Muscle of leg (tissue), 11 donors: Measurements from ENCODE around the gene IQCK. TPM values are rescaled to one million over a fixed set of nuclear protein-coding genes. Genes with fewer than 3 reads are reported as not detected.

ENCODE experiments used
- DNase-seq: peaks from one replicate; pipeline ENCODE4 v3.0.0; 2013
- H3K27ac ChIP-seq: one replicate; pipeline ENCODE4 v1.5.1; 2013; ENCODE audit warnings: mild to moderate bottlenecking, low read length, control low read depth
- H3K27me3 ChIP-seq: one replicate; pipeline ENCODE4 v1.6.1; 2013; ENCODE audit warnings: low read length; ENCODE audit not compliant: control insufficient read depth, insufficient read depth
- H3K36me3 ChIP-seq: one replicate; pipeline ENCODE4 v1.6.1; 2013; ENCODE audit warnings: low read length; ENCODE audit not compliant: control insufficient read depth, insufficient read depth
- H3K4me1 ChIP-seq: one replicate; pipeline ENCODE4 v1.6.1; 2013; ENCODE audit warnings: low read length; ENCODE audit not compliant: control insufficient read depth, insufficient read depth
- H3K4me3 ChIP-seq: one replicate; pipeline ENCODE4 v1.5.1; 2013; ENCODE audit warnings: low read length, control low read depth
- H3K9me3 ChIP-seq: replicated peaks from 2 replicates; pipeline ENCODE4 v1.6.1; 2013; ENCODE audit warnings: low read depth, low read length; ENCODE audit not compliant: control insufficient read depth
- WGBS: methylation state at CpG from one replicate; pipeline ENCODE4 v1.1.5; 2013; ENCODE audit warnings: missing lambda C conversion rate; ENCODE audit not compliant: insufficient coverage; 5-methylcytosine and 5-hydroxymethylcytosine counted together
- polyA plus RNA-seq, 8 donors: library from polyadenylated mRNA; unstranded; fragments of 120-200 nt; gene quantifications; one replicate each; pipeline versions ENCODE4 v1.2.1 to v1.2.3, GENCODE V29; 2013; ENCODE audit warnings: inconsistent platforms in 1 of 8, low replicate concordance in 1 of 8; ENCODE audit not compliant: insufficient read length in 8 of 8, insufficient read depth in 1 of 8
- total RNA-seq: library from RNA; stranded (reverse); fragments of 120-200 nt; gene quantifications from one replicate; pipeline ENCODE4 v1.2.4, GENCODE V29; 2013

IQCK gene
- total and polyA plus RNA-seq, 9 donors: 10.2 to 15.2 (median 14.7) TPM

GRCh38 chr16:19884611-19885450 is 166.8 kb downstream of the IQCK start, which contains the start of gene GPRC5B:
Gene GPRC5B (minus strand): TSS chr16:19884848. CDS start chr16:19872845, 12,003 bp downstream.
- no peaks in the 10 kb centered on the region for H3K9me3 ChIP-seq
- DNase-seq: peak; percentile 81
- WGBS: 3% methylated on average over 66 of the region's 85 CpGs
- peaks cover 15% of the 10 kb centered on the region for H3K27me3 ChIP-seq
- peaks cover 37% of the 10 kb centered on the region for H3K4me1 ChIP-seq
- peak within 1 kb of the TSS; percentile 88 for H3K27ac ChIP-seq
- peaks cover 13% of the 10 kb centered on the region for H3K36me3 ChIP-seq
- H3K4me3 ChIP-seq: peak within 1 kb of the TSS; percentile 84

GRCh38 chr16:19885451-19886072 is 167.5 kb downstream of the IQCK start:
- peak; percentile 50 for DNase-seq
- H3K9me3 ChIP-seq: no peaks in the 10 kb centered on the region
- peak overlapping the region; percentile 51 for H3K4me3 ChIP-seq
- H3K27ac ChIP-seq: peak overlapping the region; percentile 20
- WGBS: 14% methylated on average over 41 of the region's 41 CpGs
- H3K4me1 ChIP-seq: peaks cover 37% of the 10 kb centered on the region
- peaks cover 11% of the 10 kb centered on the region for H3K36me3 ChIP-seq
- H3K27me3 ChIP-seq: peaks cover 15% of the 10 kb centered on the region

- peak overlapping the region; percentile 20 for H3K27ac ChIP-seq
- 3% methylated on average over 13 of the region's 20 CpGs for WGBS
- DNase-seq: peak; percentile 88
- peaks cover 5% of the 10 kb centered on the region for H3K36me3 ChIP-seq
- H3K9me3 ChIP-seq: peaks cover 3% of the 10 kb centered on the region
- H3K4me3 ChIP-seq: no peak overlapping the region
- peaks cover 15% of the 10 kb centered on the region for H3K27me3 ChIP-seq
- H3K4me1 ChIP-seq: peaks cover 33% of the 10 kb centered on the region
Observed at GRCh38 chr16:19886073-19886941, 168.2 kb downstream of the IQCK start.

- Histone ChIP-seq H3K36me3 (no peaks in the 10 kb centered on the region), H3K4me1 (peaks cover 18% of the 10 kb centered on the region), H3K9me3 (peaks cover 3% of the 10 kb centered on the region), H3K4me3 (no peak overlapping the region), H3K27me3 (peaks cover 12% of the 10 kb centered on the region), H3K27ac (no peak overlapping the region)
- WGBS: no CpG with 5 or more reads among the region's 3 CpGs
- DNase-seq: no peak
Observed at GRCh38 chr16:19888834-19889233, 170.8 kb downstream of the IQCK start.

DNA sequence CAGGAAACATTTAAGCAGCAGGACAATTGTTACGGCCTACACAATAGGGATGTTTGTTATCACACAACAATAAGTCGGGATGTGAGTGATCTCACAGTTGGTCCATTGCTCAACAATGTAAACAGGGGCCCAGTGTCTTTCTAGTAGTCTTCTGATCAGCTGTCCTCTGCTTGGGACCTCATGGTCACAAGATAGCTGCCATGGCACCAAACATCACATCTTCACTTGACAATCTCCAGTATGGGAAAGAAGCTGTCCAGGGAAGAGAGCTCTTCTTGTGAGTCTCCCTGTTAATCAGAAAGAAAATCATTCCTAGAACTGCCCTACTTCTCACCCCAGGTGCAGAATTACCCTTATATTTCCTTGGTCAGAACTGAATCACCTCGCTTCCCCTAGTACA is 172.8 kb downstream of the IQCK start:
- H3K9me3 ChIP-seq: peaks cover 3% of the 10 kb centered on the region
- H3K4me3 ChIP-seq: no peak overlapping the region
- no peak overlapping the region for H3K27ac ChIP-seq
- DNase-seq: no peak
- H3K4me1 ChIP-seq: peaks cover 7% of the 10 kb centered on the region
- no peaks in the 10 kb centered on the region for H3K36me3 ChIP-seq
- no CpG with 5 or more reads among the region's 3 CpGs for WGBS
- H3K27me3 ChIP-seq: peaks cover 3% of the 10 kb centered on the region

DNA sequence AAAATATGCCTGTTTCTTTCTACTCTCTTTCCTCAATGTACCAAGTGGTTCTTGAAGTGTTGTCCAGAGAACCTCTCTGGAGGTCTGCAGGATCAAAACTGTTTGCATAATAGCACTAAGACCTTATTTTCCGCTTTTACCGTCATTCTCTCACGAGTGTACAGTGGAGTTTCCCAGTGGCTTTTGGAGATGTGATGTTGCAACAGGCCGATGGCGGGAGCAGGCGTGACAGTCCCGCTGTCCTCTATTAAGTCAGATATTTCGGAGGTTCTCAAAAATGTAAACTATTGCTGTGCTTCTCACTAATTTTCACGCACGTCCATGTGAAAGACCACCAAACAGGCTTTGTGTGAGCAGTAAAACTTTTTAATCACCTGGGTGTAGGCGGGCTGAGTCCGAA is 174.8 kb downstream of the IQCK start:
- no peak for DNase-seq
- H3K27me3 ChIP-seq: no peaks in the 10 kb centered on the region
- H3K9me3 ChIP-seq: peaks cover 3% of the 10 kb centered on the region
- H3K27ac ChIP-seq: no peak overlapping the region
- H3K4me3 ChIP-seq: no peak overlapping the region
- no peaks in the 10 kb centered on the region for H3K4me1 ChIP-seq
- no peaks in the 10 kb centered on the region for H3K36me3 ChIP-seq
- 76% methylated on average over 11 of the region's 12 CpGs for WGBS

- peaks cover 3% of the 10 kb centered on the region for H3K9me3 ChIP-seq
- no peaks in the 10 kb centered on the region for H3K4me1 ChIP-seq
- no peak overlapping the region for H3K27ac ChIP-seq
- no peaks in the 10 kb centered on the region for H3K36me3 ChIP-seq
- DNase-seq: no peak
- 97% methylated on average over 5 of the region's 7 CpGs for WGBS
- no peaks in the 10 kb centered on the region for H3K27me3 ChIP-seq
- H3K4me3 ChIP-seq: no peak overlapping the region
Observed at GRCh38 chr16:19894586-19894985, 176.5 kb downstream of the IQCK start.

- 100% methylated on average over 3 of the region's 5 CpGs for WGBS
- no peaks in the 10 kb centered on the region for H3K27me3 ChIP-seq
- no peak overlapping the region for H3K27ac ChIP-seq
- H3K4me3 ChIP-seq: no peak overlapping the region
- no peaks in the 10 kb centered on the region for H3K9me3 ChIP-seq
- no peaks in the 10 kb centered on the region for H3K4me1 ChIP-seq
- H3K36me3 ChIP-seq: no peaks in the 10 kb centered on the region
- no peak for DNase-seq
Observed at GRCh38 chr16:19896951-19897350, 178.9 kb downstream of the IQCK start.

DNA sequence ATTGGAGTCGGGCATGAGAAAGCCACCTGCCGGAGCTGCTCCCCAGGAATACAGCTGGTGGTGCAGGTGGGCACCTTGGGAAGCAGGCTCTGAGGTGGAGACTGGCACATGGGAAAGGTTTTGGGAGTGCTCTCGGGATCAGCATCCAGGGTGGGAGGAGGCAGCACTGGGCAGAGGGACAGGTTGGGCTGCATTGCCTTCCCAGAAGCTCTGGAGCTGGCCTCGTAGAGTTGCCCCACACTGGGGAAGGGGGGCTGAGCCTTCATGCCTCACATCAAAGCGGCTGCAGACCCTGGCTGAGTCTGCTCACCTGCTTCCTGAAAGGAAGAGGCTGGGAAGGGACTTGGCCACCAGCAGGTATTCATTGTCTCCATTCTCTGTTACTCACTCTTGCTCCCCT is 180.1 kb downstream of the IQCK start:
- Histone ChIP-seq H3K36me3 (no peaks in the 10 kb centered on the region), H3K9me3 (no peaks in the 10 kb centered on the region), H3K27ac (no peak overlapping the region), H3K4me3 (no peak overlapping the region), H3K27me3 (no peaks in the 10 kb centered on the region), H3K4me1 (no peaks in the 10 kb centered on the region)
- WGBS: 75% methylated on average over 5 of the region's 5 CpGs
- no peak for DNase-seq
